Epithelial cell of esophagus (primary cell): Measurements from ENCODE around the gene NOD2.

Experiments used
- DNase-seq: peaks from one replicate; pipeline ENCODE4 v3.0.0; 2010; ENCODE audit warnings: low read depth
- H3K4me3 ChIP-seq: 2 replicates; pipeline ENCODE4 v1.5.1; 2011; ENCODE audit warnings: mild to moderate bottlenecking, low read length, control low read depth
- TF ChIP-seq, protein P1 (sequence below): IDR thresholded peaks from 2 replicates; pipeline ENCODE4 v1.5.1; 2011; ENCODE audit warnings: low read depth, mild to moderate bottlenecking, low read length, control low read depth, inconsistent platforms; ENCODE audit not compliant: insufficient read depth; ENCODE audit errors: missing control alignments

NOD2 gene

DNA sequence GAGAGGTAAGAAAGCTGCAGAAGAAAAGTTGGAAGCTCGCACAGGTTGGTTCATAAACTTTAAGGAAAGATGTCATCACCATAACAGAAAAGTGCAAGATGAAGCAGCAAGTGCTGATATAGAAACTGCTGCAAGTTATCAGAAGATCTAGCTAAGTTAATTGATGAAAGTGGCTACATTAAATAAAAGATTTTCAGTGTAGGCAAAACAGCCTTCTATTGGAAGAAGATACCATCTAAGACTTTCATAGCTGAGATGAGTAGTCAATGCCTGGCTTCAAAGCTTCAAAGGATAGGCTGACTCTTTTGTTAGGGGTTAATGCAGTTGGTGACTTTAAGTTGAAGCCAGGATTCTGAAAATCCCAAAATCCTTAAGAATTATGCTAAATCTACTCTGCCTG, 72.5 kb downstream of the NOD2 start:
- H3K4me3 ChIP-seq, result no peak overlapping the region
- TF ChIP-seq, protein P1, sequence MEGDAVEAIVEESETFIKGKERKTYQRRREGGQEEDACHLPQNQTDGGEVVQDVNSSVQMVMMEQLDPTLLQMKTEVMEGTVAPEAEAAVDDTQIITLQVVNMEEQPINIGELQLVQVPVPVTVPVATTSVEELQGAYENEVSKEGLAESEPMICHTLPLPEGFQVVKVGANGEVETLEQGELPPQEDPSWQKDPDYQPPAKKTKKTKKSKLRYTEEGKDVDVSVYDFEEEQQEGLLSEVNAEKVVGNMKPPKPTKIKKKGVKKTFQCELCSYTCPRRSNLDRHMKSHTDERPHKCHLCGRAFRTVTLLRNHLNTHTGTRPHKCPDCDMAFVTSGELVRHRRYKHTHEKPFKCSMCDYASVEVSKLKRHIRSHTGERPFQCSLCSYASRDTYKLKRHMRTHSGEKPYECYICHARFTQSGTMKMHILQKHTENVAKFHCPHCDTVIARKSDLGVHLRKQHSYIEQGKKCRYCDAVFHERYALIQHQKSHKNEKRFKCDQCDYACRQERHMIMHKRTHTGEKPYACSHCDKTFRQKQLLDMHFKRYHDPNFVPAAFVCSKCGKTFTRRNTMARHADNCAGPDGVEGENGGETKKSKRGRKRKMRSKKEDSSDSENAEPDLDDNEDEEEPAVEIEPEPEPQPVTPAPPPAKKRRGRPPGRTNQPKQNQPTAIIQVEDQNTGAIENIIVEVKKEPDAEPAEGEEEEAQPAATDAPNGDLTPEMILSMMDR, result no peak
- DNase-seq, result no peak

DNA sequence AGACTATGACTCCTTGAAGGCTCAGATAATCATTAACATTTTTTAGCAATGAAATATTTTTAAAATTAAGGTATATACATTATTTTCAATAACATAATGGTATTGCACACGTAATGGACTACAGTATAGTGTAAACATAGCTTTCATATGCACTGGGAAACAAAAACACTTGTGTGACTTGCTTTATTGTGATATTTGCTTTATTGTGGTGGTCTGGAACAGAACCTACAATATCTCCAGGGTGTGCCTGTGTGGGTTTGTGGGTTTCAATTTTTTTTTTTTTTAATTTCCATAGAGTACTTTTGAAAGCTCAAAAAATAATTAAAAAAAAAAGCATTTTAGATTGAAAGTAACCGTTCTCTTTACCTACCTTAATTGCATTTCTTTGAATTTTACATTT, 73.8 kb downstream of the NOD2 start:
- DNase-seq, result no peak

DNA sequence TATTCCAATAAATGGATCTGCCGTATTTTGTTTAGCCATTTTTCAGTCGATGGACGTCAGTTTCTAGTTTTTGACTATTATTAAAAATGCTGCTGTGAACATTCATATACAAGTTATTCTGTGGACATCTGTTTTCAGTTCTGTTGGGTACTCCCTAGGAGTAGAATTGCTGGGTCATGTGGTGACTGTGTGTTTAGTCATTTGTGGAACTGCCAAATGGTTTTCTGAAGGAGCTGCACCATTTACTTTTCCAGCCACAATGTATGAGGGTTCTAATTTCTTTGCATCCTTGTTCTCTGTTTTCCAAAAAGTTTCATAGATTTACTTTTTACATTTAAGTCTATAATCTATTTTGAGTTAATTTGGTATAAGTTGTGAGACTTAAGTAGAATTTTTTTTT, 78.0 kb downstream of the NOD2 start:
- TF ChIP-seq, protein P1, result no peak
- peak; percentile 60 for DNase-seq
- no peak overlapping the region for H3K4me3 ChIP-seq

More for the DNA sequence above, 73.8 kb downstream of the NOD2 start:
- TF ChIP-seq, protein P1, result no peak
- H3K4me3 ChIP-seq, result no peak overlapping the region

DNA sequence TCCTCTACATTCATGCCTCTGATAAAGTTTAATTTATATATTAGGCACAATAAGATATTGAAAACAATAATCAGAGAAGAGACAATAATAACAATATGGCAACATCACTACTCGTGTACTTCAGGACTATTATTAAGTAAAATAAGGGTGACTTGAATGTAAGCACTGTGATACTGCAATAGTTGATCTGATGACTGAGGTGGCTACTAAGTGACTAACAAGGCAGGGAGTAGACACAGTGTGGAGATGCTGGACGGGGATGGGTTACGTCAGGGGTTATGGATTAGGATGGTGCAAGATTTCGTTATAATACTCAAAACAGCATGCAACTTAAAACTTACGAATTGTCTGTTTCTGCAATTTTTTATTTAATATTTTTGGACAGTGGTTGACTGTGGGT, 81.0 kb downstream of the NOD2 start:
- DNase-seq, result no peak
- TF ChIP-seq, protein P1, result no peak
- H3K4me3 ChIP-seq, result no peak overlapping the region

DNA sequence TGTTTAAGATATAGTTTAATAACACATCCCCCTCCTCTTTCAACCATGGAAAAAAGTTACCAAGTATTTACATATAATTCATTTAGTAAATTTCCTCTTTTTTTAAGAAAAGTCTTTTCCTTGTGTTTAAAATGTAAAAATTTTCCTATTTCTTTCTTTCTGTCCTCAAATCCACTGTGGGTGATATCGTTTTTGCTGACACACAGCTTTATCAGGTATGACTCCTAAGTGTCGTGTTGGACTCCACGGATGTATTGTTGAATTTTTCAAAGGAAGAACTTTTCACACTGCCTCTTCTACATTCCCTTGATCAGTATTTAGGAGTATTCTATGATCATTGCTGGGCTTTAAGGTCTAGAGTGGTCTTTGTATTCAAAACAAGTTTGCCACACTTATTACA, 81.6 kb downstream of the NOD2 start:
- no peak overlapping the region for H3K4me3 ChIP-seq
- DNase-seq, result no peak
- TF ChIP-seq, protein P1, result no peak

DNA sequence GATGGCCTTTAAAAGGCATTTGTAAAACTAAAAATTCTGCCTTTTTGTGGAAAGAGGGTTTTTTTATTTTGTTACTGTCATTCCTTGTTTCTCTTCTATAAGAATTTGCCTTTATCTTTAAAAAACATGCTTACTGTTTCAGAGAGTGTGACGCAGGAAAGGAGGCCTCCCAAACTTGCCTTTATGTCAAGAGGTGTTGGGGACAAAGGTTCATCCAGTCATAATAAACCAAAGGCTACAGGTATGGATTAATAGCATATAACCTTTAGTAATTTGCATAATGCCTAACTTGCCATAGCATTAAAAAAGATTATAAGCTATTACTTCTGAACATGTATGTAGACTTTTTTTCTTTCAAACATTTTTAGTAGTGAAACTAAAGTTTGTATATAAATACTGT, 82.6 kb downstream of the NOD2 start:
- no peak for DNase-seq
- no peak overlapping the region for H3K4me3 ChIP-seq
- TF ChIP-seq, protein P1, result no peak

DNA sequence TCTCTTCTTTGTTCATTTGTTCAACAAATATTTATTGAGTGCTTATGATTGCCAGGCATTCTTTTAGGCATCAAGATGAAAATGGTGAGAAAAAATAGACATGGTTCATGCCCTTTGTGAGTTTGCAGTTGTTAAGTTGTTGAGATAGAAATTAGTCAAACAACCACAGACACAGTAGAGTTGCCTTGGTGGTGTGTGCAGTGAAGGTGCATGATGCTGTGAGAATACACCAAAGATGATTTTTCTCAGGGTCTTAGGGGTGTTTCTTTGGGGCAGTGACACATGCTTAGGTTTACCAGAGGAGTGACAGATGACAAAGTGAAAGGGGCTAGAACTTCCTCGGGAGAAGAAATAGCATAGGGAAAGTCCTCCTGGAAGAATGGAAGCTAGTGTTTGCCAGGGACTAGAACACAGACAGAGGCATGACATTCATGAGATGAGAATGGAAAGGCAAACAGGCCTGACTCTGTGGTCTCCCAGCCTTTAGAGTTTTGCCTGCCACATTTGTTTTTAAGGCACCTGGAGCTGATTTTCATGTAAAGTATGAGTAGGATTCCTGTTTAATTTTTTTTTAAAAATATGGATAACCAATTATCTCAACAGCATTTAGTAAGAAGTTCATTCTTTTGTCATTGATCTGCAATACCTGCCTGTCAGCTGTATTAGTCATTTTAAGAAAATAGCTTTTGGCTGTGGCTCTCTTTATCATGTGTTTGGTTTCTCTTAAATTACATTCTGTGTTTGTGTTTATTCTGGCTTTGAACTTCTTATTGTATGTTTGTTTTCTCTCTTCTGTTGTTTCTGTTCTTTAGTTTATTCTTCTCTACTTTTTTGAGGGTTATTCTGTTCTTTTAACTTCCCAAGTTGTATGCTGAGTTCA, 85.1 kb downstream of the NOD2 start:
- no peak overlapping the region for H3K4me3 ChIP-seq
- no peak for DNase-seq
- TF ChIP-seq, protein P1, result no peak
